GM21528 (cell line): ENCODE measurements around the gene KIT.
"Not testable (repeated sequence)": the region's sequence is repeated elsewhere in the genome, so short reads cannot be mapped to it uniquely, and the experiment has no call there.

ENCODE experiments used
- ATAC-seq: cut with Tn5 transposase; IDR thresholded peaks from one replicate; pipeline ENCODE4 v1.9.1; 2021; ENCODE audit warnings: mild to moderate bottlenecking, moderate library complexity; ENCODE audit not compliant: unreplicated experiment, low FRiP score

The KIT gene

GRCh38 chr4:54657551-54658251 lies at the start of gene KIT:
KIT (plus strand) TSS chr4:54657957; CDS start chr4:54658015, 58 bp downstream.
- ATAC-seq: no peak

GRCh38 chr4:54609310-54609709 lies 48.4 kb upstream of the KIT start:
- no peak for ATAC-seq

GRCh38 chr4:54614149-54614548 lies 43.6 kb upstream of the KIT start:
- ATAC-seq: no peak

- ATAC-seq: no peak
These were observed 37.0 kb upstream of the KIT start for GRCh38 chr4:54620773-54621172.

- no peak for ATAC-seq
These were observed 32.4 kb upstream of the KIT start for GRCh38 chr4:54625391-54625790.

GRCh38 chr4:54626113-54626512 lies 31.6 kb upstream of the KIT start:
- ATAC-seq: no peak

GRCh38 chr4:54632537-54632936 lies 25.2 kb upstream of the KIT start:
- ATAC-seq: no peak

GRCh38 chr4:54633102-54633740 lies 24.5 kb upstream of the KIT start:
- ATAC-seq: not testable (repeated sequence)

- no peak for ATAC-seq
These were observed 22.4 kb upstream of the KIT start for GRCh38 chr4:54635318-54635717.

GRCh38 chr4:54637325-54637724 lies 20.4 kb upstream of the KIT start:
- no peak for ATAC-seq

GRCh38 chr4:54641101-54641500 lies 16.7 kb upstream of the KIT start:
- ATAC-seq: not testable (repeated sequence)

- ATAC-seq: no peak
These were observed 14.6 kb upstream of the KIT start for GRCh38 chr4:54643172-54643571.

- no peak for ATAC-seq
These were observed 13.6 kb upstream of the KIT start for GRCh38 chr4:54643958-54644751.

- ATAC-seq: no peak
These were observed 11.9 kb upstream of the KIT start for GRCh38 chr4:54645830-54646229.

- no peak for ATAC-seq
These were observed 10.7 kb upstream of the KIT start for GRCh38 chr4:54647070-54647469.

GRCh38 chr4:54651050-54651449 lies 6.7 kb upstream of the KIT start:
- ATAC-seq: no peak

- ATAC-seq: no peak
These were observed 3.0 kb upstream of the KIT start for GRCh38 chr4:54654753-54655152.

GRCh38 chr4:54657185-54657550 lies 589 bp upstream of the KIT start:
- ATAC-seq: no peak

GRCh38 chr4:54658252-54659093 lies 716 bp downstream of the KIT start:
- ATAC-seq: peak; percentile 58

- no peak for ATAC-seq
These were observed 1.6 kb downstream of the KIT start for GRCh38 chr4:54659313-54659712.
